ENCODE data around the gene SMC4. TPM values are rescaled to one million over a fixed set of nuclear protein-coding genes. Genes with fewer than 3 reads are reported as not detected.
"Not testable (repeated sequence)": the region's sequence is repeated elsewhere in the genome, so short reads cannot be mapped to it uniquely, and the experiment has no call there.

The SMC4 gene
- polyA plus RNA-seq, result 49.6 TPM

GRCh38 chr3:160399125-160400029 is at the start of gene SMC4, which contains the start of gene IFT80:
TSS of gene SMC4 (plus strand) at chr3:160399650. CDS start at chr3:160400827, 1,177 bp downstream.
TSS of gene IFT80 (minus strand) at chr3:160399225. CDS start at chr3:160384600, 14,625 bp downstream.
- Mint-ChIP-seq H3K27ac (peak within 1 kb of the TSS; percentile 99 to 100 (median 99)), H3K9me3 (peaks cover 0 to 5% (median 0%) of the 10 kb centered on the region in 3 donors), H3K4me1 (peaks cover 17 to 33% (median 32%) of the 10 kb centered on the region in 3 donors), H3K36me3 (peaks cover 4% of the 10 kb centered on the region), H3K27me3 (peaks cover 4% of the 10 kb centered on the region), H3K4me3 (peak within 1 kb of the TSS; percentile 95 to 99 (median 98))

- Mint-ChIP-seq H3K27ac (no peak overlapping the region), H3K27me3 (no peaks in the 10 kb centered on the region), H3K4me3 (no peak overlapping the region), H3K36me3 (peaks cover 9% of the 10 kb centered on the region), H3K4me1 (no peaks in the 10 kb centered on the region), H3K9me3 (no peaks in the 10 kb centered on the region)
Observed at GRCh38 chr3:160355826-160356225, 43.6 kb upstream of the SMC4 start.

GRCh38 chr3:160362896-160363295 is 36.6 kb upstream of the SMC4 start:
- not testable (repeated sequence) for H3K4me1 Mint-ChIP-seq, H3K9me3 Mint-ChIP-seq, H3K36me3 Mint-ChIP-seq, H3K27me3 Mint-ChIP-seq, H3K4me3 Mint-ChIP-seq
- peak overlapping the region in 1 of 3 donors; percentile 6 for H3K27ac Mint-ChIP-seq

DNA sequence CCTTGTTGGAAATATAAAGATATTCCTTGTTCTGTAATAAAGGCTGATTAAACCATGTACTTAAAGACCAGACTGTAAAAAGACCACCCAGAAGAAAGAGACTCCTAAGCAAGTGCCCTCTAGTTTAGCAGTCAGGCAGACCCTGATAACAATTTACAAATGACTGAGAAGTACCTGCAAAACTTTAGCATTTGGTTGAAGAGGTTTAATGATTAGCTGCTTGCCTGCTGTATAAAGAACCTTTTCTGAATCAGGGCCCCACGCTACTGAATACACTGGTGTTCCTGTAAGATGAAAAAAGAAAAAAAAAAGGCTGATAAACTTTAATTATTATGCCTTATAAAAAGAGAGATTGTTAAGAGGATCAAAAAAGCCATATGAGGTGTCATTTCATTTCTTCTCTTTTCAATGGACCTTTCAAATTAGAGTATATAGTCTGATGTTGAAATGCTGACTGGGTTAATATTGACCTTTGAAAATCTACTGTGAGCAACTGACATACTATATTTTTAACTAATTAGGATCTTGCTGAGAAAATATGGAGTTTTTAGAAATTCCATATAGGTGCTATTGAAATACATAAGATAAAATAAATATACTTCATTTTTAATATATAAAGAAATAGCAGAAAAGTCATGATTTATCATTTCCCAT is 33.5 kb upstream of the SMC4 start:
- Mint-ChIP-seq H3K27ac (no peak overlapping the region), H3K27me3 (no peaks in the 10 kb centered on the region), H3K36me3 (peaks cover 12% of the 10 kb centered on the region), H3K9me3 (no peaks in the 10 kb centered on the region), H3K4me1 (peaks cover 8 to 10% (median 8%) of the 10 kb centered on the region in 3 donors), H3K4me3 (no peak overlapping the region)

DNA sequence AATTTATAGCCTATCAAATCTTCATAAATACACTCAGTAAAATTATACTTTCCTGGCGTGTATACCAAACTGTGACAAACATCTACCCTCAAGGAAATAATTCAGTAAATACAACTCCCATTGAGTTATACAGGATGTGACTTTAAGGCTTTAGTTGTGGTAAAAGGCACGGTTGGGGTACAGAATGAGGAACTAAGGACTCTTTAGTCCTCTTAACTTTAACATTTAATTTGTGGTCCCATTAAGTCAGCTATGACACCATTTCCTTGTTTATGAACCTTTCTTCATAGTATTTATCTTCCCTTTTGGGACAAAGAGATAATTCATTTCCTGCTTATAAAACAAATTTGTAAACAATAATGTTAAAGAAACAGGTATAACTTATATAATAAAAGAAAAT is 30.6 kb upstream of the SMC4 start:
- H3K4me3 Mint-ChIP-seq, result no peak overlapping the region
- H3K9me3 Mint-ChIP-seq, result no peaks in the 10 kb centered on the region
- H3K36me3 Mint-ChIP-seq, result peaks cover 7% of the 10 kb centered on the region
- H3K4me1 Mint-ChIP-seq, result peaks cover 8 to 10% (median 8%) of the 10 kb centered on the region in 3 donors
- H3K27ac Mint-ChIP-seq, result no peak overlapping the region
- no peaks in the 10 kb centered on the region for H3K27me3 Mint-ChIP-seq

DNA sequence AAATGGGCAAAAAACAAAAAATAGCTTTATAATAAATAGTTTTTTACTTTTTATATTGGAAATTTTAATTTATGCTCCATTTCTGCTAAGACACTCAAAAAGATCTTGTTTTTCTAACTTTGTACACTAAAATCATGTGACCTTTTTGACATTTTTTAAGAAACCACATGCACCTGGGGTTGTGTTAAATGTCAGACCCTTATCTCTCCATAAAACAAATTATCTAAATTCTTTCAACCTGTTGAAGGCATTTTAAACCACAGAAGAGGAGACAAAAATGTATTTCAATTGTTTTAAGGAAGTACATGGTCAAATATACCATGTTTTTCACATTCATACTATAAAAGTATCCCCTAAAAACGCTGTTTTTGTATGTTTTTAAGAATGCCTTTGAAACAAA is 29.7 kb upstream of the SMC4 start:
- Mint-ChIP-seq H3K4me1 (peaks cover 8 to 10% (median 8%) of the 10 kb centered on the region in 3 donors), H3K27me3 (no peaks in the 10 kb centered on the region), H3K27ac (no peak overlapping the region), H3K4me3 (no peak overlapping the region), H3K9me3 (peaks cover 0 to 2% (median 0%) of the 10 kb centered on the region in 3 donors), H3K36me3 (peaks cover 15% of the 10 kb centered on the region)

DNA sequence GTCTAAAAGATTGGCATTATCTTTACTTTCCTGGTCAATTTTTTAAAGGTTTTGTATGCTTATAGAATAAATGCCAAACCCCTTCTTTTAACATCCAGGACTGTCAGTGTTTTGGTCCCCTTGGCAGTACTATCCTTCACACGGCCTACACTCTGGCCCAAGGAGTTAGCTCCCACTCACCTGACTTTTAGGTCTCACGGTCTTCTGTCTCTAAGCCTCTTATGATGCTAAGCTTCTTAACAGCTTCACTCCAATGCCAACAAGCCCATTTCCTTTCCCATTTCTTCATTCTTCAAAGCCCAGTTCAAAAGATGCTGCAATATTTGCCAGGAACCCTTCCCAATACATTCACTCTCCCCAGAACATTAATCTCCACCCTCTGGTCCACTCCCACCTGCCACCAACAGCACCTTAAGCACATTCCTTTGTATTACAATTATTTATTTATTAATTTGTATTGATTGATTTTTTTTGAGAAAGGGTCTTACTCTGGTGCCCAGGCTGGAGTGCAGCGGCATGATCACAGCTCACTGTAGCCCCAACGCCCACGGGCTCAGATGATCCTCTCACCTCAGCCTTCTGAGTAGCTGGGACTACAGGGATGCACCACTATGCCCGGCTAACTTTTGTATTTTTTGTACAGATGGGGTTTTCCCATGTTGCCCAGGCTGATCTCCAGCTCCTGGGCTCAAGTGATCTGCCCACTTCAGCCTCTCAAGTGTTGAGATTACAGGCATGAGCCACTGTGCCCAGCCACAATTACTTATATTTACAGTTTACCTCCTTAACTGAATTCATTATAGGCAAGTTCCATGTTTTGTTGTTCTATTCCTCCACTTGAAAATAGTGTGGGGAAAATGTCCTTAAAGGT is 28.2 kb upstream of the SMC4 start:
- Mint-ChIP-seq H3K4me1 (peaks cover 8 to 10% (median 8%) of the 10 kb centered on the region in 3 donors), H3K27me3 (no peaks in the 10 kb centered on the region), H3K9me3 (peaks cover 0 to 2% (median 0%) of the 10 kb centered on the region in 3 donors), H3K4me3 (peak overlapping the region in 1 of 4 donors; percentile 19), H3K27ac (no peak overlapping the region), H3K36me3 (peaks cover 19% of the 10 kb centered on the region)

DNA sequence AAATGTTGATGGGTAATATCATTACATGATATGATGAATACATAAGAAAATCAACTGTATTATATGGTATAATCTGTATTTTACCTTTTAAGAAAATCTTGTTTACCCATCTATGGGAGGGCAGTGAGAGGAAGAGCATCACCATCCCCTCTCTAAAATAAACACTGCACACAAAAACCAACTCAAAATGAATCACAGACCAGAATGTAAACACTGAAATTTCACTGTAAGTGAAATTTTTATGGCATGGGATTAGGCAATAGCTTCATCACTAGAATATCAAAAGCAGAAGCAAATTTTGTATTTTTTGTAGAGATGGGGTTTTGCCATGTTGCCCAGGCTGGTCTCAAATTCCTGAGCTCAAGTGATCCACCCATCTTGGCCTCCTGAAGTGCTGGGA is 26.7 kb upstream of the SMC4 start:
- Mint-ChIP-seq H3K4me3 (no peak overlapping the region), H3K9me3 (peaks cover 0 to 2% (median 0%) of the 10 kb centered on the region in 3 donors), H3K4me1 (peaks cover 8 to 10% (median 8%) of the 10 kb centered on the region in 3 donors), H3K27ac (no peak overlapping the region), H3K36me3 (peaks cover 22% of the 10 kb centered on the region), H3K27me3 (no peaks in the 10 kb centered on the region)

DNA sequence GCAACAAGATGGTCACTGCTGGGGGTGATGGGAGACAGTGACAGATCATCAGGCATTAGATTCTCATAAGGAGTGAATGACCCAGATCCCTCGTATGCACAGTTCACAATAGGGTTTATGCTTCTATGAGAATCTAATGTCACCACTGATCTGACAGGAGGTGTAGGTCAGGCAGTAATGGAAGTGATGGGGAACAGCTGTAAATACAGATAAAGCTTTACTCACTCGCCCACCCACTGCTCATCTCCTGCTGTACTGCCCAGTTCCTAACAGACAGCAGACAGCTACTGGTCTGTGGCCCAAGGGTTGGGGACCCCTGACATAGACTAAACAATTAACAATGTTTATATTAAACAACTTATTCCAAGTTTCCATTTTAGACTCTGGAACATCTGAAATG is 25.8 kb upstream of the SMC4 start:
- Mint-ChIP-seq H3K9me3 (peaks cover 0 to 2% (median 0%) of the 10 kb centered on the region in 3 donors), H3K27ac (no peak overlapping the region), H3K36me3 (peaks cover 22% of the 10 kb centered on the region), H3K4me1 (peaks cover 7 to 9% (median 8%) of the 10 kb centered on the region in 3 donors), H3K27me3 (no peaks in the 10 kb centered on the region), H3K4me3 (peak overlapping the region in 1 of 4 donors; percentile 63)

- Mint-ChIP-seq H3K27me3 (no peaks in the 10 kb centered on the region), H3K4me1 (peaks cover 3 to 8% (median 7%) of the 10 kb centered on the region in 3 donors), H3K36me3 (peaks cover 24% of the 10 kb centered on the region), H3K9me3 (peaks cover 0 to 2% (median 0%) of the 10 kb centered on the region in 3 donors), H3K4me3 (no peak overlapping the region), H3K27ac (no peak overlapping the region)
Observed at GRCh38 chr3:160374472-160374871, 25.0 kb upstream of the SMC4 start.

DNA sequence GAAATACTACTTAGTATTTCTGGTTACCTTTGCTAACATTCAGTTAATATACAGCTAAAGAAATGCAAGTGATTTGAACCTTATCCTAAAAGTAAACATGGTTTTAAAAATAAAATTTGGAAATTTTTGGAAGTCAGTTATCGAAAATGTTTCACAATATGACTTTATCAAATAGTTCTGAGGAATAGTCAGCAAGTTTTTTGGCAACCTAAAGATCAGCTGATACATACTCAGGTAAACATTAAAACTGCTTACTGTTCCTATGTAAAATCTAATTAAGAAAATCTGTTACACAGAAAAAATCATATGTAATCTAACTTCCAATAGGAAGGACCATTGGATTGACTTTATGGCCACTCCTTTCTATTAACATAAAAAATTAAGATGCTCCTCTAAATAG is 24.5 kb upstream of the SMC4 start:
- Mint-ChIP-seq H3K27me3 (no peaks in the 10 kb centered on the region), H3K4me1 (peaks cover 2 to 5% (median 5%) of the 10 kb centered on the region in 3 donors), H3K36me3 (peaks cover 24% of the 10 kb centered on the region), H3K9me3 (peaks cover 0 to 2% (median 0%) of the 10 kb centered on the region in 3 donors), H3K27ac (no peak overlapping the region), H3K4me3 (no peak overlapping the region)

DNA sequence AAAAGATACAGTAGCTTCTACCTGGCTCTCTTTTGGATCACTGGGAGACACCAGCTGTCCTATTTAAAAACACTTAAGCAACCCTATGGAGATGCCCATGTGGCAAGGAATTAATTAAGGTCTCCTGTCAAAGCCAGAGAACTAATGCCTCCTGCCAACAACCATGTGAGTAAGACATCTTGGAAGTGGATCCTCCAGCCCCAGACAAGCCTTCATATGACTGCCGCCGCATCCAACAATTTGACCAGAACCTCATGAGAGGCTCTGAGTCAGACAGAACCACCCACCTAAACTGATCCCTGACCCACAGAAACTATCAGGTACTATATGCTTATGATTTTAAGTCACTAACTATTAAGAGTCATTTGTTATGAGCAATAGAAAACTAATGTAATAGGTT is 22.8 kb upstream of the SMC4 start:
- Mint-ChIP-seq H3K27ac (no peak overlapping the region), H3K9me3 (peaks cover 0 to 2% (median 0%) of the 10 kb centered on the region in 3 donors), H3K27me3 (no peaks in the 10 kb centered on the region), H3K4me3 (no peak overlapping the region), H3K4me1 (peaks cover 0 to 1% (median 0%) of the 10 kb centered on the region in 3 donors), H3K36me3 (peaks cover 20% of the 10 kb centered on the region)

DNA sequence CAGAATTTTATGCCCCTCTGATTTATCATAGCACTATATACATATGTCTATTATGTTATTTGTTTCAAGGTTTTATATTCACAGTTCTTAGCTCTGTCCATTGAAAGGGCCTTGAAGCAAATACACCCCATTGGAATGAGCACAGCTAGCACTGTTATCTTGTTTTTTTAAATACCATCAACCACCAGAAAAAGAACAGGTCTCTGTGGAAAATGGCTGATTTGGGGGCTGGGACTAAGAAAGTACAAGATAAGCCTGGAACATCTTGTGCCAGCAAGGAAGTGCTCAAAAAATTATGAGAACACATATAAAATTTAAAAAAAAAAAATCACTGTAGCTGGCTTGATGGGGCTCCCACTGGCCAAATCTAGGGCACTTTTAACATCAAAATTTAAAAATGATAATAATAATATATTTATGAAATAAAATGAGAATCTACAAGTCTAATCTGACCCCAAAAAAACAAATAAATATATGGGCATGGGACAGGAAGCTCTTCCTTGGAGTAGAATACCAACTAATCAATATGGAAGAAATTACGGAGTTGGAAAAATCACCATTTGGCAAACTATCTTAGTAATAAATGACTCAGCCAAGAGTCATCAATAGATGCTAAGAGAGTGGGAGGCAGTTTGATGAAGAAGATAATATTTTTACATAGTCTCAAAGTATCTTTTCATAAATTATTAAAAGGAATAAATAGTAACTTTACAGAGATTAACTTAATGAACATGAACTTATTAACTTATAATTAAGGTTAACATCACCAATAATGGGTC is 20.9 kb upstream of the SMC4 start:
- H3K9me3 Mint-ChIP-seq, result peaks cover 0 to 2% (median 0%) of the 10 kb centered on the region in 3 donors
- H3K27me3 Mint-ChIP-seq, result no peaks in the 10 kb centered on the region
- peaks cover 18% of the 10 kb centered on the region for H3K36me3 Mint-ChIP-seq
- H3K4me3 Mint-ChIP-seq, result no peak overlapping the region
- peaks cover 0 to 1% (median 0%) of the 10 kb centered on the region in 3 donors for H3K4me1 Mint-ChIP-seq
- no peak overlapping the region for H3K27ac Mint-ChIP-seq
